Prostate gland (tissue), 2 donors: ENCODE data around the gene PFDN1. TPM values are rescaled to one million over a fixed set of nuclear protein-coding genes. Genes with fewer than 3 reads are reported as not detected.

Experiments
- DNase-seq: peaks from one replicate; pipeline ENCODE4 v3.0.0-alpha.2; 2019; ENCODE audit warnings: low spot score
- H3K27ac ChIP-seq, 2 donors: fragments of 200-600 bp; sonication (generic); 2 replicates each; pipeline ENCODE4 v1.5.1; 2017 to 2019
- H3K27me3 ChIP-seq: fragments of 200-600 bp; sonication (generic); replicated peaks from 2 replicates; pipeline ENCODE4 v1.5.1; 2019; ENCODE audit not compliant: insufficient read depth
- H3K36me3 ChIP-seq, 2 donors: fragments of 200-600 bp; sonication (generic); 1 replicate in 1 of 2; 2 replicates in 1 of 2; pipeline versions ENCODE4 v1.5.1 to v1.8.1; 2017 to 2019
- H3K4me1 ChIP-seq: fragments of 200-600 bp; sonication (generic); replicated peaks from 2 replicates; pipeline ENCODE4 v1.5.1; 2019
- H3K4me3 ChIP-seq, 2 donors: fragments of 200-600 bp; sonication (generic); 2 replicates each; pipeline ENCODE4 v1.5.1; 2017 to 2019
- H3K9me3 ChIP-seq: fragments of 200-600 bp; sonication (generic); 2 replicates; pipeline ENCODE4 v1.5.1; 2017
- POLR2A ChIP-seq: fragments of 450-650 bp; IDR thresholded peaks from one replicate; pipeline ENCODE4 v1.6.1; 2016; ENCODE audit warnings: antibody characterized with exemption, mild to moderate bottlenecking
- POLR2AphosphoS5 ChIP-seq: sonication (generic); formaldehyde crosslinking; IDR thresholded peaks from one replicate; pipeline ENCODE4 v1.6.1; 2017; ENCODE audit warnings: antibody characterized with exemption
- WGBS: methylation state at CpG from one replicate; pipeline ENCODE4 v1.1.5; 2018; 5-methylcytosine and 5-hydroxymethylcytosine counted together
- intact Hi-C: fragments of 100-400 bp; cut with DNase I; formaldehyde crosslinking; loops from one replicate; pipeline ENCODE4 v1.14.2; 2022
- total RNA-seq, 2 donors: library from RNA; depleted of rRNA; stranded (reverse); fragments of >200 nt; gene quantifications; one replicate each; pipeline ENCODE4 v1.1.0, GENCODE V29; 2016
- TF ChIP-seq, protein P1 (sequence below), 4 experiments: fragments of 200-600 bp in 2 of 4; fragments of 450-650 bp in 2 of 4; sonication (generic) in 2 of 4; IDR thresholded peaks; 1 replicate in 3 of 4; 2 replicates in 1 of 4; pipeline ENCODE4 v1.5.1; 2016 to 2019; ENCODE audit warnings: antibody characterized with exemption in 4 of 4, mild to moderate bottlenecking in 2 of 4, moderate library complexity in 2 of 4

PFDN1 gene
- total RNA-seq, 2 donors from 2014 or later = 88.0 to 145 TPM

DNA sequence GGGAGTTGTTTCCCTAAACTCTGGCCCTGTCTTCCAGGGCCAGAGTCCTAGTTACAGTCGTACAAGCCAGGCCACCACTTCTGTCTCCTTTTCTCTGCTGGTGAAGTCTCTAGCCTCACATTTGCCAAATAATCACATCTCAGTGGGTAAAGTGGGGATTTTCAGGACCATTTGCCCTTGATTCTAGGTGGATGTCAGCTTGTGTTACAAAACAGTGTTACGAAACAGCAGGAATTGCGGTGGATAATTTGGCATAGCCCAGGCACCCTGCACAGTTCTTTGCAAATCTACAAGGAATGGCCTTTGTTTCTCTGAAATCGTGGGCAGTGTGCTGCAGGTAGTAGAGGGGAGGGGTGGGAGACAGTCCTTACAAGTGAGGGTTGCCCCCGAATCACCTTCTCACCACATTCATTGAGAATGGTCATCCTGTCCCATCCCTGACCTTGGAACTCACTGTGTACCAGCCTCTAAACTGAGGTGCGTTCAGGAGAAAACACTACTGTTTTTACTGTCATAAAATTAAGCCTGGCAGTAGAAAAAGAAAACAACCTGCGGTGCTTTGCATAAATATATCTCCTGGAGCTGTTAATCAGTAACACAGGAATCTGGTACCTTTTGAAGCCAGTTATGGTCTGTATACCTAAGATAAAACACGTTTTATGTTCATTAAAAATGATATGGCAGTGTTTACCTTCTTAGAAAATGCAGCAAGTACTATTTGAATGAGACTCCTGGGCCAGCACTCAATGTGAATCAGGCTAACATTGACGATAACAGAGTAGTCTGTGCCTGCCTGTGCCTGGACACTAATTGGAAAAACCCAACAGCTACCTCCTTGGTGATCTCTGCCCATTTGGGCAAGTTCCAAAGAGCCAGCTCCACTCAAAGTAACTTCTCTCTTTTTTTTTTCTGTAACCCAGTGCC, 83.6 kb downstream of the PFDN1 start:
- WGBS = 44% methylated on average over 9 of the region's 9 CpGs
- DNase-seq = no peak
- H3K27me3 ChIP-seq = no peaks in the 10 kb centered on the region
- H3K4me1 ChIP-seq = no peaks in the 10 kb centered on the region
- TF ChIP-seq, protein P1, sequence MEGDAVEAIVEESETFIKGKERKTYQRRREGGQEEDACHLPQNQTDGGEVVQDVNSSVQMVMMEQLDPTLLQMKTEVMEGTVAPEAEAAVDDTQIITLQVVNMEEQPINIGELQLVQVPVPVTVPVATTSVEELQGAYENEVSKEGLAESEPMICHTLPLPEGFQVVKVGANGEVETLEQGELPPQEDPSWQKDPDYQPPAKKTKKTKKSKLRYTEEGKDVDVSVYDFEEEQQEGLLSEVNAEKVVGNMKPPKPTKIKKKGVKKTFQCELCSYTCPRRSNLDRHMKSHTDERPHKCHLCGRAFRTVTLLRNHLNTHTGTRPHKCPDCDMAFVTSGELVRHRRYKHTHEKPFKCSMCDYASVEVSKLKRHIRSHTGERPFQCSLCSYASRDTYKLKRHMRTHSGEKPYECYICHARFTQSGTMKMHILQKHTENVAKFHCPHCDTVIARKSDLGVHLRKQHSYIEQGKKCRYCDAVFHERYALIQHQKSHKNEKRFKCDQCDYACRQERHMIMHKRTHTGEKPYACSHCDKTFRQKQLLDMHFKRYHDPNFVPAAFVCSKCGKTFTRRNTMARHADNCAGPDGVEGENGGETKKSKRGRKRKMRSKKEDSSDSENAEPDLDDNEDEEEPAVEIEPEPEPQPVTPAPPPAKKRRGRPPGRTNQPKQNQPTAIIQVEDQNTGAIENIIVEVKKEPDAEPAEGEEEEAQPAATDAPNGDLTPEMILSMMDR (IDR thresholded peaks at IDR 0.05) = no peak
- TF ChIP-seq POLR2AphosphoS5 = no peak
- TF ChIP-seq POLR2A = no peak
- H3K27ac ChIP-seq = no peak overlapping the region
- H3K4me3 ChIP-seq = no peak overlapping the region
- H3K9me3 ChIP-seq = no peaks in the 10 kb centered on the region
- H3K36me3 ChIP-seq = no peaks in the 10 kb centered on the region
- intact Hi-C loops = no loop called here

DNA sequence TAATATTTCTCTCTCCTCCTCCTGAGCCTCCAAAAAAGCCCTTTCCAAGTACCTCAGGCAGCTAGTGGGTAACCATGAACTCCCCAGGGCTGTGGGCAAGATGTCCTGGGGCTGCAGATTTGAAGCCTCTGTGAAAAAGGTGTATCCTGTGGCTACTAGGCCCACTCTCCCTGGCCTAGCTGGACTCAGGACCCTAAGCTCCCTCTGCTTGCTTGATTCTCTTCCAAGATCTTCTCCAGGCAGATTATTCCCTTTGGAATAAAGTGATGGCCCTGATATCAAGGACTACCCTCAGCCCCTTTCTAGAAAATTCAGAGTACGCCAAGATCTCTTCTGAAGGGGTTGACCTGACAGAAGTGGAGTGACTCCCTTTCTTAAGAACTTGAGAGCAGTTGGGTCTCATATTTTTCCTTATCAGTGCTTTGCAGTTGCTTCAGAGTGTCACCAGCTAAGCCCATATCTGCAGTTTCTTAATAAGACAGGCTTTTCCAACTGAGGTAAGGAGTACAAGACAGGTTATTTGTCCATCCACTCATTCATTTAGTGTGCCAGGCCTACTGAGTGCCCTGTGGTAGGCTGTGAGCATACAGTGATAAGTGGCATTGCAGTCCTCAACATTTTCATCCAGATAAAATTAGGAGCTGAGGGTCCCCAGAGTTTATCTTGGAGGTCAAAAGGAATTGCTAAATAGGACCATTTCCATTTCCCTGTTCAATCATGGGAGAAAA, 85.4 kb downstream of the PFDN1 start:
- Histone ChIP-seq H3K27ac (no peak overlapping the region), H3K9me3 (no peaks in the 10 kb centered on the region), H3K4me1 (no peaks in the 10 kb centered on the region), H3K27me3 (no peaks in the 10 kb centered on the region), H3K36me3 (no peaks in the 10 kb centered on the region), H3K4me3 (no peak overlapping the region)
- 100% methylated on average over 1 of the region's 1 CpG for WGBS
- intact Hi-C loops = no loop called here
- TF ChIP-seq POLR2AphosphoS5 (no peak), POLR2A (no peak)
- TF ChIP-seq, protein P1 (IDR thresholded peaks at IDR 0.05) = no peak
- DNase-seq = no peak

DNA sequence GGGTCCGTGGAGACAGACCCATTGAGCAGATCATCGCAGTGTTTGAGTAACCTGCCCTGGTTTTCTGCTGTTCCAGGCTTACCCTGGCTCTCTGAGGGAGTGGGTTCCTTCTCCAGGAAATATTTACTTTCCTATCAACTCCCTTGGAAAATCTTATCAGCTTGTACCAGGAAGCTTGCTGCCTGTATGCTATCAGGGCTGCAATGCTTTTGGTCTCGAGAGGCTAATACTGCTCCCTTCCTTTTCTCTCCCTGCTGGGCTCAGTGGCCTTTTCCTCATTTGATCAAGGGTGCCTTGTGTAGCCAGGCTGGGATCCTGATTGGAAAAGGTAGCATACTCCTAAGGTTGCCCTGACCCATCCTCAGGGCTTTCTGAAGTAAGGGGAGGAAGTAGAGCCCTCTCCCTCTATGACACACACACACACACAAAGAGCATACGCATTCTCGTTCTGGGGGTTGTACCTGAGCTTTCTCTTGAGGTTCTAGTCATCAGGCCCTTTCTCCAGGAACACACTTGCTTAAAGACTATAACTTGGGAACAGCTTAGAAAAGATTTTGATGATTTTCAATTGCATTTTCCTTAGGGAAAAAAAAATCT, 86.3 kb downstream of the PFDN1 start:
- H3K9me3 ChIP-seq = no peaks in the 10 kb centered on the region
- no peaks in the 10 kb centered on the region for H3K36me3 ChIP-seq
- intact Hi-C loops = no loop called here
- no peak overlapping the region for H3K4me3 ChIP-seq
- TF ChIP-seq POLR2AphosphoS5 (no peak), POLR2A (no peak)
- TF ChIP-seq, protein P1 (IDR thresholded peaks at IDR 0.05) = no peak
- no peak for DNase-seq
- H3K27me3 ChIP-seq = no peaks in the 10 kb centered on the region
- H3K4me1 ChIP-seq = no peaks in the 10 kb centered on the region
- WGBS = 84% methylated on average over 5 of the region's 5 CpGs
- H3K27ac ChIP-seq = no peak overlapping the region

DNA sequence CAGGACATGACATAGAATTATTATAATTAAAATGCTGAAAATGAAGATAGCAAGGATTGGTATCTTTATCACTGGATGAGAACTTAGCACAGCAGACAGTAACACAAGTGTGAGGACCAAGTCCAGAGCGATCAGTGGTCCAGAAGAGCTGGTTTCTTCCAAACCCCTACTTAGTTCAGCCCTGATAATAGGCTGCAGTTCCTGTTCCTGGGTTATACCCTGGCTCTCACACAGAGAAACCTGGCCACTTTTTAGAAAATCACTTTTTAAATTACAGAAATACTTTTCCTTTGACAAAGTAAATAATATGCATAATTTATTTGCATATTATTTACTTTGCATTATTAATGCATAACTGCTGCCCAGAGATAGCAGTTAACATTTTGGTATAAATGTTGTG, 87.6 kb downstream of the PFDN1 start:
- WGBS = 88% methylated on average over 1 of the region's 1 CpG
- DNase-seq = no peak
- intact Hi-C loops = no loop called here
- TF ChIP-seq, protein P1 (IDR thresholded peaks at IDR 0.05) = no peak
- TF ChIP-seq POLR2AphosphoS5 = no peak
- TF ChIP-seq POLR2A = no peak
- Histone ChIP-seq H3K27ac (no peak overlapping the region), H3K36me3 (no peaks in the 10 kb centered on the region), H3K9me3 (no peaks in the 10 kb centered on the region), H3K27me3 (no peaks in the 10 kb centered on the region), H3K4me3 (no peak overlapping the region), H3K4me1 (no peaks in the 10 kb centered on the region)
